MM.1S (cell line): Measurements from ENCODE around the gene MAPRE3.

Experiments used
- EZH2 ChIP-seq: fragments of 300-600 bp; sonication (generic); optimal IDR thresholded peaks from 2 replicates; pipeline ENCODE3; 2017; ENCODE audit warnings: low read depth, mild to moderate bottlenecking, antibody characterized with exemption, low read length, mixed read lengths
- EZH2phosphoT487 ChIP-seq: fragments of 300-600 bp; sonication (generic); IDR thresholded peaks from 2 replicates; pipeline ENCODE4 v1.6.1; 2018; ENCODE audit warnings: antibody characterized with exemption, low read length
- TF ChIP-seq, protein P1 (sequence below): fragments of 300-600 bp; sonication (generic); IDR thresholded peaks from 2 replicates; pipeline ENCODE4 v1.5.1; 2016; ENCODE audit warnings: antibody characterized with exemption, low read length, mixed read lengths

DNA sequence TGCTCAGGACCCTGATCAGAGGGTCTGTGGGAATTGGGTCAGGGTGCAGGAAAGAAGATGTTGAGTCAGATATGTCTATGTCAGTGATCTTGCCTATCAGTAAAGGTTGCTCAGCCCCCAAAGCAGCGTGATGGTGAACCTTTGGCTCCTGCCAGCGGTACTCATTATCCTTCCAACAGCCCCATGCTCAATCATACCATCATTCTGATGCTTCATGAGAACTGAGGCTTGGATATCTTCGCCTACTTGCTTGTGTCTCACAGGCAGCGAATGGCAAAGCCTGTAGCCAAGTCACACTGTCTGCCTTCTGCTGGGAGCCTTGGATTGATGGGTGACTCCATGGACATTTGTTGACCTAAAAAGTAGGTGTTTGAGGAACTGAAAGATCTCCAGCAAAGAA, 43.3 kb downstream of the MAPRE3 start:
- TF ChIP-seq, protein P1, sequence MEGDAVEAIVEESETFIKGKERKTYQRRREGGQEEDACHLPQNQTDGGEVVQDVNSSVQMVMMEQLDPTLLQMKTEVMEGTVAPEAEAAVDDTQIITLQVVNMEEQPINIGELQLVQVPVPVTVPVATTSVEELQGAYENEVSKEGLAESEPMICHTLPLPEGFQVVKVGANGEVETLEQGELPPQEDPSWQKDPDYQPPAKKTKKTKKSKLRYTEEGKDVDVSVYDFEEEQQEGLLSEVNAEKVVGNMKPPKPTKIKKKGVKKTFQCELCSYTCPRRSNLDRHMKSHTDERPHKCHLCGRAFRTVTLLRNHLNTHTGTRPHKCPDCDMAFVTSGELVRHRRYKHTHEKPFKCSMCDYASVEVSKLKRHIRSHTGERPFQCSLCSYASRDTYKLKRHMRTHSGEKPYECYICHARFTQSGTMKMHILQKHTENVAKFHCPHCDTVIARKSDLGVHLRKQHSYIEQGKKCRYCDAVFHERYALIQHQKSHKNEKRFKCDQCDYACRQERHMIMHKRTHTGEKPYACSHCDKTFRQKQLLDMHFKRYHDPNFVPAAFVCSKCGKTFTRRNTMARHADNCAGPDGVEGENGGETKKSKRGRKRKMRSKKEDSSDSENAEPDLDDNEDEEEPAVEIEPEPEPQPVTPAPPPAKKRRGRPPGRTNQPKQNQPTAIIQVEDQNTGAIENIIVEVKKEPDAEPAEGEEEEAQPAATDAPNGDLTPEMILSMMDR = no peak
- TF ChIP-seq EZH2 (no peak), EZH2phosphoT487 (no peak)
